Muscle layer of colon (tissue), 2 donors: ENCODE results near the gene ST7L.

Source experiments
- H3K27ac ChIP-seq: one replicate; pipeline ENCODE4 v1.7.0; 2013; ENCODE audit warnings: low read depth, mild to moderate bottlenecking, low read length, moderate library complexity
- H3K27me3 ChIP-seq, 2 donors: one replicate each; pipeline ENCODE4 v1.7.0; 2013; ENCODE audit warnings: low read length in 2 of 2, mild to moderate bottlenecking in 2 of 2; ENCODE audit not compliant: insufficient read depth in 2 of 2, control insufficient read depth in 1 of 2
- H3K36me3 ChIP-seq: one replicate; pipeline ENCODE4 v1.7.0; 2013; ENCODE audit warnings: mild to moderate bottlenecking, low read length; ENCODE audit not compliant: insufficient read depth
- H3K4me1 ChIP-seq: one replicate; pipeline ENCODE4 v1.7.0; 2013; ENCODE audit warnings: mild to moderate bottlenecking, low read length; ENCODE audit not compliant: insufficient read depth
- H3K4me3 ChIP-seq, 2 donors: one replicate each; pipeline ENCODE4 v1.7.0; 2013; ENCODE audit warnings: low read length in 2 of 2, low read depth in 1 of 2, mild to moderate bottlenecking in 1 of 2, moderate library complexity in 1 of 2
- H3K9ac ChIP-seq: one replicate; pipeline ENCODE4 v1.7.0; 2013; ENCODE audit warnings: low read length
- H3K9me3 ChIP-seq: one replicate; pipeline ENCODE4 v1.7.0; 2013; ENCODE audit warnings: mild to moderate bottlenecking, low read length
- donor health status: abdominal sarcoma.
- donor health status: Adenocarcinoma of cecum.

ST7L gene

GRCh38 chr1:112614460-112615065 is 4.4 kb downstream of the ST7L start:
- Histone ChIP-seq H3K9ac (no peak overlapping the region), H3K9me3 (no peaks in the 10 kb centered on the region), H3K27ac (no peak overlapping the region), H3K4me1 (peaks cover 13% of the 10 kb centered on the region), H3K27me3 (no peaks in the 10 kb centered on the region), H3K36me3 (peaks cover 47% of the 10 kb centered on the region), H3K4me3 (no peak overlapping the region)

- Histone ChIP-seq H3K9me3 (no peaks in the 10 kb centered on the region), H3K27ac (no peak overlapping the region), H3K36me3 (peaks cover 30% of the 10 kb centered on the region), H3K27me3 (no peaks in the 10 kb centered on the region), H3K4me3 (no peak overlapping the region), H3K4me1 (no peaks in the 10 kb centered on the region), H3K9ac (no peak overlapping the region)
These were observed 13.2 kb downstream of the ST7L start for GRCh38 chr1:112605633-112606327.

GRCh38 chr1:112603541-112603940 is 15.4 kb downstream of the ST7L start:
- peaks cover 18% of the 10 kb centered on the region for H3K36me3 ChIP-seq
- H3K9ac ChIP-seq: no peak overlapping the region
- H3K27me3 ChIP-seq: no peaks in the 10 kb centered on the region
- H3K9me3 ChIP-seq: no peaks in the 10 kb centered on the region
- H3K4me3 ChIP-seq: no peak overlapping the region
- no peak overlapping the region for H3K27ac ChIP-seq
- no peaks in the 10 kb centered on the region for H3K4me1 ChIP-seq

DNA sequence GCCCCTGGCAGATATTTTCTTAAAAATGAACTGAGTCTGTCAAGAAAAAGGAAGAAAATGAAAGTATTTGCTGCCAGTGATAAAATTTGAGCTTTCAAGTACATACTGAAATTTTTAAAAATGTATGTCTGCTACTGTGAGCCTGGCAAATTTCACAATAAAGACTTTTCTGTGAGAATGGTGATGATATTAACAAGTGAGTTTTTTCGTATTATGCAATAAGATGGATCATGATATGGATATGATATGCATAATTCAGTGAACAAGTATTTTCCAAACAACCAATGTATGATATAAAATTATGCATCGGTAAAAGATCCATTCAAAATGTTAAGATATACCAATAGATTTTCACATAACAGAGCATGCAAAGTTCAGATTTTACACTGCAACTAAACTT is 15.9 kb downstream of the ST7L start:
- peaks cover 17% of the 10 kb centered on the region for H3K36me3 ChIP-seq
- no peaks in the 10 kb centered on the region for H3K27me3 ChIP-seq

GRCh38 chr1:112599477-112599876 is 19.5 kb downstream of the ST7L start:
- Histone ChIP-seq H3K4me1 (no peaks in the 10 kb centered on the region), H3K27me3 (no peaks in the 10 kb centered on the region), H3K27ac (no peak overlapping the region), H3K4me3 (no peak overlapping the region), H3K9ac (no peak overlapping the region), H3K36me3 (peaks cover 27% of the 10 kb centered on the region), H3K9me3 (no peaks in the 10 kb centered on the region)

More for the DNA sequence above, 15.9 kb downstream of the ST7L start:
- Histone ChIP-seq H3K9ac (no peak overlapping the region), H3K27ac (no peak overlapping the region), H3K9me3 (no peaks in the 10 kb centered on the region), H3K4me1 (no peaks in the 10 kb centered on the region), H3K4me3 (no peak overlapping the region)

DNA sequence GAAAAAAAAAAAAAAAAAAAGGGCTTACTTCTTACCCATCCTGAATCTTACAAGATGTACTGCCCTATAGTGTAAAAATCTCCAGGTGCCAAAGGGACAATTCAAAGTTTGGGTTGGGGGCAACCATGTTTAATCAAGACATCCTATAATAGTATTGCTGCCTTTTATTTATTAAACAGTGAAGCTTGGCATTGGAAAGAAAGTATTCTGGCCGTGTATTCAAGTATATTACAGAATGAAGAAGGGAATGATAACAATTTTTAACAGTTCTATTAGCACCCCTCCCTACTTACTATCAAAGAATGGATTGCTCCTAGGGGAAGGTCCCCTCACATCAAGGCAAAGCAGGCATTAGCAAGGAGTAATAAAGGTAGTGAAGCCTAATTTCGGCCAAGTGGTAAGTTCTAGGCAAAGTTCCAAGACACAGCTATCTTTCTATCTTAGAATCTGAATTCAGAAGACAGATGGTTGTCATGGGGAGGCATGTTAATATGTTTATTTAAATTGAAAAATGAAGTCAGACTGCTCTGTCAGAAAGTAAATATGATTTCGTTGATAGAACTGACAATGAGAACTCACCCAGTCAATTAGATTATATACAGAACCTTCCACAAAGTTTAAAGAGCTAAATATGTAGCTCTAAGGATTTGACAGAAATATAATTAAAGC is 24.6 kb downstream of the ST7L start:
- no peak overlapping the region for H3K27ac ChIP-seq
- peaks cover 16% of the 10 kb centered on the region for H3K36me3 ChIP-seq
- H3K27me3 ChIP-seq: no peaks in the 10 kb centered on the region
- no peak overlapping the region for H3K9ac ChIP-seq
- no peak overlapping the region for H3K4me3 ChIP-seq
- no peaks in the 10 kb centered on the region for H3K4me1 ChIP-seq
- H3K9me3 ChIP-seq: no peaks in the 10 kb centered on the region

DNA sequence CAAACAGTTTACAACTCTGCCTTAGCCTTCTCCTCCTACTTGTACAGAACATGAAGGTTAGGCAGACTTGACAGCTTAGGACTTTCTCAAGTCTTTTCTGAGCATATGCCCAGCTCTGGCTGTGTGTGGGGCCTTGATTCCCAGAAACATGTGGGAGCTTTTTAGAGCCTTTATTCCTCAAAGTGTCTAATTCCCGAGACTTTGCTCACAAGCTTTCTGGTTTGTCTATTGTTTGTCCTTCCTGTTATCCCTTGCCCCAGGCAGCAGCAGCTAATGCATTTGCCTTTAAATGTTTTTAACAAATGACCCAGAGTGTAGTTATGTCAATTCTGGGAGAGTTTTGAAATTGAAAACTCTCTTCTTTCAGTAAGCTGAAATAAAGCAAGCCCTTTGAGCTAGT is 29.2 kb downstream of the ST7L start:
- no peaks in the 10 kb centered on the region for H3K27me3 ChIP-seq

GRCh38 chr1:112583366-112583765 is 35.6 kb downstream of the ST7L start:
- no peak overlapping the region for H3K4me3 ChIP-seq
- peaks cover 13% of the 10 kb centered on the region for H3K4me1 ChIP-seq
- H3K9ac ChIP-seq: no peak overlapping the region
- H3K27me3 ChIP-seq: no peaks in the 10 kb centered on the region
- H3K27ac ChIP-seq: no peak overlapping the region
- H3K36me3 ChIP-seq: no peaks in the 10 kb centered on the region
- H3K9me3 ChIP-seq: no peaks in the 10 kb centered on the region

More for the DNA sequence above, 29.2 kb downstream of the ST7L start:
- no peak overlapping the region for H3K4me3 ChIP-seq
- H3K9me3 ChIP-seq: no peaks in the 10 kb centered on the region
- no peak overlapping the region for H3K9ac ChIP-seq
- H3K27ac ChIP-seq: no peak overlapping the region
- no peaks in the 10 kb centered on the region for H3K36me3 ChIP-seq
- no peaks in the 10 kb centered on the region for H3K4me1 ChIP-seq

DNA sequence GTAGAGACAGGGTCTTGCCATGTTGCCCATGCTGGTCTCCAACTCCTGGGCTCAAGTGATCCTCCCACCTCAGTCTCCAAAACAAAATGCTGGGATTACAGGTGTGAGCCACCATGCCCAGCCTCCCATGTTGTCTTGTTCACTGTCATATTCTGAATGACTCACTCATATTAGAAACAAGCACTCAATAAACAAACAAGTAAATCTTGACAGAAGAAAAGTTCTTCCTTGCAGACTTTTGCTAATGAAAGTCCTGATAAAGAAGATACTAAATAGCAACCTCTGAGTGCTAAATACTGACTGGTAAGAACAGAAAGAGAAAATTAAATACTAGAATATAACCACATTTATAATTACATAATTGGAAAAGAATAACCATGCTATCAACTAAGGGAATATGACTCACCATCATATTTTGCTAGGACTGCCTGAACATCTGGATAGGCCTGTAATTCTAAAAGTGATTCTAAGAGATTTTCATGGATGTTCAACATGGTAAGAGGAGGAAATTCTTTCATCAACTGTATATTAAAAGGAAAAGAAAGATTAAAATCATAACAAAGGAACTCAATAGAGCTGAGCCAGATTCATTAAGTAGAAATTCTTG is 37.3 kb downstream of the ST7L start:
- no peaks in the 10 kb centered on the region for H3K27me3 ChIP-seq
- H3K9ac ChIP-seq: no peak overlapping the region
- no peaks in the 10 kb centered on the region for H3K9me3 ChIP-seq
- H3K4me1 ChIP-seq: peaks cover 13% of the 10 kb centered on the region
- H3K27ac ChIP-seq: no peak overlapping the region
- H3K4me3 ChIP-seq: no peak overlapping the region
- peaks cover 3% of the 10 kb centered on the region for H3K36me3 ChIP-seq

DNA sequence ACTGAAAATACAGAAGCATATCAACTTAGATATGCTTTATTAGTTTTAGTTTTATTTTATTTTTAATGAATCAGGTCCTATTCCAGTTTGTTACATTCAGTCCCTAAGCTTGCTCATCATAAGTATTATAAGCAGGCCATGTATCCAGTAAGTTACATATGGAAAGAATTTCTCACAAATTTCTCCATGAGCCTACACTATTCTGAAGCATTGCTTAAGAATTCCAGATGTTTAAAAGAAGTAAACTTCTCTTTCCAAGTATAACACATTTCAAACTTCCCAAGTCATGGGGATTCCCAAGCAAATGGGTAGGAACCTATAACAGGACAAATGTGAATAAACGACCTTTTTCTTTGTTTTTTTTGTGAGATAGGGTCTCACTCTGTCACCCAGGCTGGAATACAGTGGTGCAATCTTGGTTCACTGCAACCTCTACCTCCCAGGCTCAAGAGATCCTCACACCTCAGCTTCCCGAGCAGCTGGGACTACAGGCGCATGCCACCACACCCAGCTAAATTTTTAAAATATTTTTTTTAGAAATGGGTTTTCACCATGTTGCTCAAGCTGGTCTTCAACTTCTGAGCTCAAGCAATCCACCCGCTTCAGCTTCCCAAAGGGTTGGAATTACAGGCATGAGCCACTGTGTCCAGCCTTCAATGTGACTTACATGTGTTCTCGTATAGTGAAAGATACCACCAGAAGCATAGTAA is 39.0 kb downstream of the ST7L start:
- H3K4me1 ChIP-seq: peaks cover 13% of the 10 kb centered on the region
- H3K9ac ChIP-seq: no peak overlapping the region
- peaks cover 12% of the 10 kb centered on the region for H3K36me3 ChIP-seq
- no peak overlapping the region for H3K4me3 ChIP-seq
- no peaks in the 10 kb centered on the region for H3K27me3 ChIP-seq
- no peaks in the 10 kb centered on the region for H3K9me3 ChIP-seq
- H3K27ac ChIP-seq: no peak overlapping the region

DNA sequence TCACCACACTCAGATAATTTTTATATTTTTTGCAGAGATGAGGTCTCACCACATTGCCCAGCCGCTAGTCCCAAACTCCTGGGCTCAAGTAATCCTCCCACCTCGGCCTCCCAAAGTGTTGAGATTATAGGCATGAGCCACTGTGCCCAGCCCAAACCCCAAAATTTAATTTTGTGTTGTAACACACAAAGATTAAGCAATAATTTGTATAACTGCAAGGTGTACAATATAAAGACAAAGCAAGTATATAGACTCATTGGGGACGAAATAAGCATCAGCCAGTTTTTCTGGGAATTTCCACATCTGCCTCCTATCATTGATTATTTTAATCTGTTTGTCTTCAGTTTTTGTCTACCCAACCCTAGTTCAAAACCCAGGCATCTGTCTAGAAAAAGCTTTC is 42.7 kb downstream of the ST7L start:
- H3K4me1 ChIP-seq: no peaks in the 10 kb centered on the region
- no peaks in the 10 kb centered on the region for H3K27me3 ChIP-seq
- H3K36me3 ChIP-seq: peaks cover 20% of the 10 kb centered on the region
- H3K9me3 ChIP-seq: no peaks in the 10 kb centered on the region
- no peak overlapping the region for H3K27ac ChIP-seq
- H3K9ac ChIP-seq: no peak overlapping the region
- no peak overlapping the region for H3K4me3 ChIP-seq
